DMS114 treated with DMSO at 0.1 percent for 48 hours (cell line): ENCODE results near the gene ASF1B.
"Not testable (repeated sequence)": the region's sequence is repeated elsewhere in the genome, so short reads cannot be mapped to it uniquely, and the experiment has no call there.

Experiments used
- DNase-seq: peaks from one replicate; lab custom pipeline; 2025; ENCODE audit not compliant: unreplicated experiment; lab: John Stamatoyannopoulos, UW

Gene ASF1B

DNA sequence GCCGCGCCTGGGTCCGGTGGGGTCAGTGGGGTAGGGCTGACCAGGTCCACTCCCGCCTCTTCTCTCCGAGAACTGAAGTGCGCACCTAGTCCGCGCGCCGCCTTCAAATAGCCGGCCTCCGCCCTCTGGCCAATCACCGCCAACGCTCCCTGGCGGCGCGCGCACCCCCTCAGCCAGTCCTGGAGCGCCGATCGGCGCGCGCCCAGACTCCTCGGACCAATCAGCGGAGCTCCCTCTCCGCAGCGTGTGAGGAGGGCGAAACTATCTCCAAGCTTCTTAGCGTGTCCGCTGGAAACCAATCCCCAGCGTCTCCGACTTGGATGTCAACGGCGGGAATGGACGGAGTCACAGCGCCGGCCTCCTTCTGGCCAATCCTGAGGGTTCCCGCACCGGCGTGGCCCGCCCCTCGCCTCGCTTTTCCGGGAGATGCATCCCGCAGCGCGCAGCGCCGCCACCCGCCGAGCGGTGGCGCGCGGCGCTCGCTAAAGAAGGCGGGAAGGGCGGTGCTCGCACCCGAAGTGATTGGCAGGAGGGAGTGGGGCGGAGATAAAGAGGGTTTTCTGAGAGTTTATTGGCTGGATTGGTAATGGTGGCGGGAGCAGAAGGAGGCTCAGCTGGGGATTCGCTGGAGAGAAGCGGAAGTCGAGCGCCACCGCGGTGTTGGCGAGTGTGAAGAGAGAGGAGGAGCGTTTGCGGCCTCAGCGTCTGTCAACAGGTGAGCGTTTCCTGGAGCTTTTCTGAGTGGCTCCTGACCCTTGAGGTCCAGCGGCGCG lies at the start of gene ASF1B:
TSS of gene ASF1B (minus strand) at position 81 of the 773 bp plus-strand sequence. CDS start 133 bp downstream, outside the sequence.
- peak; percentile 98 for DNase-seq

DNA sequence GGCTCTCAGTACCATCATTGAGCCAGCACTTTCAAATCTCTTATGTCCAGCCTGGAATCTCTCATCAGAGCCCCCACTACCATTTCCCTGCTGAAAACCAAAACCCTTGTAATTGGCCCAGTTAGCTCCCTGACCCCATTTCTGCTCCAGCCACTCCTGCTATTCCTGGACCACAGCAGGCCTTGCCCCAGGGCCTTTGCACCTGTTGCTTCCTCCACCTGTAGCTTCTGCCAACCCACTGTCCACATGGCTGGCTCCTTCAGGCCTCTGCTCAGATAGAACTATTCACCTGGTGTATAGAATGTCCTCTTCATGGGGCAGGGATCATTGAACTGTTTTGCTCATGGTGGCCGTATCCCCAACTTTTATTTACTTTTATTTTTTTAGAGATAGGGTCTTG lies 49.3 kb upstream of the ASF1B start:
- DNase-seq, result not testable (repeated sequence)

DNA sequence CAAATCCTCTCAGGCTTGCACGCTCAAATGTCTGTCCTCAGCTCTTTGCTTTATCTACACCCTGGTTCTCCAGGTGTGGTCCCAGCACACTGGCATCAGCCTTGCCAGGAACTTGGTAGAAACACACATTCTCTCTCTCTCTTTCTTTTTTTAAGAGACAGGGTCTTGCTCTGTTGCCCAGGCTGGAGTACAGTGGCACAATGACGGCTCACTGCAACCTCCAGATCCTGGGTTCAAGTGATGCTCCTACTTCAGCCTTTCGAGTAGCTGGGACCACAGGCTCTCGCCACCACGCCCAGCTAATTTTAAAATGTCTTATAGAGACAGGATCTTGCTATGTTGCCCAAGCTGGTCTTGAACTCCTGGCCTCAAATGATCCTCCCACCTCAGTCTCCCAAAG lies 48.8 kb upstream of the ASF1B start:
- DNase-seq, result no peak

DNA sequence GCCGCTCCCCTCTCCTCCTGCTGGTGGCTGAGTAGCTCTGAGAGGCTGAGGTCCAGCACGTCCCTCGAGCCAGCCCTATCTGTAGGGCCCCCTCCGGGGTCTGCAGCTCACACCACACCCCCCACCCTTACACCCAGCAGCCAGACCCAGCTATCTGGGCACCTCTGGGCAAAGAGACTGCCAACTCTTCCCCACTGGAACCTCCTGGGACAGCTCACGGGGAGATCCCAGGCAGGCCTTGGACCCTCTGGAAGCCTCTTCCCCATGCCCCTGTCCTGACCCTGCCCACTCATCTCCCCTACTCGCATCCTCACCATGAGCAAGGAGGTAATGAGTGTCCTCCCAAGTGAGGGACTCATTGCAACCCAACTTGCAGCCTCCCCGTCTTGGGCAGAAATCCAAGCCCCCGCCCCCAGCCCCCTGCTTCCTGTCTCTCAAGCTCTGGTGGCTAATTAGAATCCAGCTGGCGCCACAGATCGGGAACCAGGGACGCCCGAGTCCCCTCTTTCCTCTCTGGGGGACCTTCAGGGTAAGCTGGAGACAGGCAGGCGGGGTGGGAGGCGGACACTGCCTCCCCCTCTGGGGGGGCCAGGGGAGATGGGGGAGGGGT lies 47.5 kb upstream of the ASF1B start:
- no peak for DNase-seq

DNA sequence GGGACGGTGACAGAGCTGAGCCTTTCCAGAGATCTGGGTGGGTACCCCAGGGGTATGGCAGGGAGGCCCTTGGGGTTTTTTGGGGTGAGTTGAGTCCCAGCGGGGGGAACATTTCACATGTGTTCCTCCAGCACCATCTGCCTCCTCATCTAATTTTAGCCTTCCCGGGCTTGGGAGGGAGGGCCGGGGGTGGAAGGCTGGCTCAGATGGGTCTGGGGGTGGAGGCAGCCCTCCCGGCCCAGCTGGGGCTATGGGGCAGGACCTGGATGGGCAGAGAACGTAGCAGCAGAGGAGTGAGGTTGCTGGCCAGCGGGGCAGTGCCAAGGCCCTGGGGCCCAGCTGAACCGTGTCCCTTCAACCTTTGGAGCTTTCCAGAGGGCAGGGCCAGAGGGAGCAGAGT lies 46.1 kb upstream of the ASF1B start:
- DNase-seq, result no peak

DNA sequence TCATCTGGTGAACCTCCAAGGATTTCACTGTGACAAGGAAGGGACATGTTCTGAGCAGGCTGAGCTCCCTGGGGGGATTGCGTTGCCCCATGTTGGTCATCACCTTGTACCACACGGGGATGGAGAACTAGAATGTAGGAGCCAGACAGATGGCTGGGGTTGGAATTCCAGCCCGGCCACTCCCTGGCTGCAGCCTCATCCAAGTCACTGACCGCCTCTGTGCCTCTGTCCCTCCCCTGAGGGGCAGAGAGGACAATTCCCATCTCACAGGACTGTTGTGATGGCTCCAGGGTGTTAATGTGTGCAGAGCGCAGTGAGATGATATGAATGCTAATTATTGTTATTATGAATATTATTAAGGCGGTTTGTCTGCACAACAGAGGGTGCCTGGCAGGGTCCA lies 45.5 kb upstream of the ASF1B start:
- DNase-seq, result no peak

DNA sequence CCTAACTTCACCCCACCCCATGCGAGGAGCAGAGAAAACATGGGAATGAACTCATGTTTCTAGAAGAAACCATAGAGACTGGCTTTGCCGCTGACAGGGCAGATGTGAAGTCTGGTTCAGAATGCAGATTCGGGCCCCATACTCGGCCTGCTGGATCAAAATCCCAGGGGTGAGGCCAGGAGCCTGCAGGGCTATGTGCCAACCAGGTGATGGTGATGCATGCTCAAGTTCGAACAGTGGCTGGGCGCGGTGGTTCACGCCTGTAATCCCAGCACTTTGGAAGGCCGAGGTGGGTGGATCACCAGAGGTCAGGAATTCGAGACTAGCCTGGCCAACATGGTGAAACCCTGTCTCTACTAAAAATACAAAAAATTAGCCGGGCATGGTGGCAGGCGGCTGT lies 44.8 kb upstream of the ASF1B start:
- DNase-seq, result not testable (repeated sequence)

DNA sequence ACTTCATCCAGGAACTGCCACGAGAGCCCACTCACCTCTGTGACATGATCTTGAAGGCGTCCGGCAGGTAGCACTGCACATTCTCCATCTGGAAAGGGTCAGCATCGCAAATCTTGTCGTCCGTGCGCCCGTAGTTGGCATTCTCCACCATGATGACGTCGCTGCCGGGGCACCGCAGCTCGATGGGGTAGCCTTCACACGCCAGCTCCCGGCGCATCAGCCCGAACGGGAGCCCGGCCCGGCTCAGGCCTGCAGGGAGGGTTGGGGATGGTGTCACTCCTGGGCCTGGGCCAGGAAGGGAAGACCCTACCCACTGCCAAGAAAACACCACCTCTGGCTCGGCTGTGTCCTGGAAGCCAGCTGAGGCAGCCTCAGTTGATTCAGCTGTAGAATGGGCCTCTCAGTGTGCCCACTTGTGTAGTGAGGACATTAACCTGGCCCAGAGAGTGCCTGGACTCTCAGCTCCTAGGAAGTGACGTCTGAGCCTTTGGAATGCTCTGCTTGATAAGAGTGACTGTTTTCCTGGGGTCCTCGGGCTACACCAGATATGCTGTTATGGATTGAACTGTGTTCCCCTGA lies 41.2 kb upstream of the ASF1B start:
- no peak for DNase-seq

DNA sequence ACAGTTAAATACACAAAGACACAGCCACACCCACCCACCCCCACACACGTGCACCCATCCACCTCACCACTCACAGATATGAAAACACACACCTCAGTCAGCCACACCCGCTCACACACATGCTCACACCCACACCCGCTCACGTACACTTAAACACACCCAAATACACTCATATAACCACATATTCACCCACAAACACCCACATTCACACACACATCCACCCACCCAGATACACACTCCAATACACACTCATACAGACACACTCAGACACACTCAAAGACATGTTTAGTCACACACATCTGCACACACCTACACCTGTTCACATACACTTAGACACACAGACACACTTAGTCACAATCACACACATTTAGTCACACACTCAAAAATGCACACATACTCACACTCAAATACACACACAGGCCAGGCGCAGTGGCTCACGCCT lies 39.0 kb upstream of the ASF1B start:
- DNase-seq, result no peak

DNA sequence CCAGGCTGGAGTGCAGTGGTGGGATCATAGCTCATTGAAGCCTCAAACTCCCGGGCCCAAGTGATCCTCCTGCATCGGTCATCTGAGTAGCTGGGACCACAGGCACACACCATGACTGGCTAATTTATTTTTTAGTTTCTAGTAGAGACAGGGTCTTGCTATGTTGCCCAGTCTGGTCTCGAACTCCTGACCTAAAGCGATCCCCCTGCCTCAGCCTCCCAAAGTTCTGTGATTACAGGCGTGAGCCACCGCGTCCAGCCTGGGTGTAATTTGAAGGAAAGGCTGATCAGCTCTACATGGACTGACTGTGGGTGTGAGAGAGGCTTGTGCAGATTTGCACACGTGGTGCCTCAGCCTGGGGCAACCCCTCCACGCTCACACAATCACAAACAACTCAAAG lies 38.5 kb upstream of the ASF1B start:
- DNase-seq, result no peak

DNA sequence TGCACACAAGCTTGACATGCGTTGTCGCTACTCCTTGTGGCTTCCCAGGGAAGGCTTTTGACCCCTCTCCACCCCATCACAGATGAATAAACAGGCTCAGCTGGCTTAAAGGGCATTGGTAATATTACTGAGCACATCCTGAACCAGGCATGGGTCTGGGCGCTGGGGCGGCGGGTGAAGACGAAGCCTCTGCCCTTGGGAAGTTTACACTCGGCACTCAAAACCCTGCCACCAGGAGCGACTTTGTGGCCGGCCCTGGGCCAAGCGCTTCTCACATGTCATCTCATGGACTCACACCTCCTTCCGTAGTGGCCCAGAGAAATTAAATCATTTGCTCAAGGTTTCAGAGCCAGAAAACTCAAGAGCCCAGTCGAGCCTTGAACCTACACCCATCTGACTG lies 32.6 kb upstream of the ASF1B start:
- no peak for DNase-seq

DNA sequence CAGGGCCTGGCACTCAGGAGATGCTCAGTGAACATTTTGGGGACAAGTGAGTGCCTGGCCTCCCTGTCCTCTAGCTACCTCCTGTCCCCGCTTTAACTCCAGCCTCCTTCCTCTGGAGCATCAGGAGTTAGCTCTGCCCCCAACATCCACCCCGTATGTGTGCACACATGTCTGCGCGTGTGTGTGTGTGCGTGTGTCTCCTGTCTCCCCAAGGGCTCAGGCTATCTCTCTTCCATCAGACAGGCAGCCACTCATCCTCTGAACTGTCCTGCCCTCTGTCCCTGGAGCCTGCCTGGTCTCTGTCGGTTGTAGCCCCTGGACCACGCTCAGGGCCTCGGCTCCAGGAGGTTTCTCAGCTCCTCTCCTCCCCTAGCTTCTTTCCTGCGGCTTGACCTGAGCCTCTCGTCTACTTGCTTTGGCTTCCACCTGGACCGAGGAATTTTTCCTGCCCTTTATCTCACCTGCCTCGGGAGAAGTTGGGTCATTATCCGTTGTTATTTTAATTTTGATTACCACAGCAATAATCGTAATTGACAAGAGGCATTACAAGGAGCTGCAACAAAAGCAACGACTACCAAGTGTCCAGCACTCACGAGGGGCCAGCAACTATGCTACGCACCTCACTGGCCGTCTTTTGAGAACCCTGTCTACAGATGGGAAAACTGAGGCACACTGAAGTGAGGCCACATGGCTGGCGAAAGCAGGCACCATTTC lies 32.0 kb upstream of the ASF1B start:
- no peak for DNase-seq

DNA sequence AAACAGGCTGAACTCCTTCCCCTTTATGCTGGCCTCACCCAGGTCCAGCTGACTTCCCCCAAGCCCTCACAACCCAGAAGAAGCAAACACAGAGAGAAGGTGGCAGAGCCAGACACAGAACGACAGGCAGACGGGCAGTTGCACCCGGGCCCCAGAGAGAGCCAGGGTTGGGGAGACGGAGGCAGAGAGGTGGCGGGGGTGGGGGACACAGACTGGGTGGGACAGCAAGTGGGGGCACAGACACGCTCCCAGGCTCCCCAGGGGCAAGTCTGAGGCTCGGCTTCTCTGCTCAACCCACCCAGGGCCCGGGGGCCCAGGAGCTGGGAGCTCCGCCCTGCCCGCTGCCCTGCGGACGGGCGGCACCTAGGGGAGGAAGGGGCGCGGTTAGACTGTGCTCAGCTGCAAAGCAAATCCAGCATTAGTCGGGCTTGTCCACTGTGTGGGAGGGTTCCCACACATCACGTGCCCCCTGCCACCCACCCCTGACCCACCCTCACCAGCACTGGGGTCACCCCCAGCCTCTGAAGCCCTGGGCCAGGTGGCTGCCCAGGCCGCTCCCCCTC lies 31.3 kb upstream of the ASF1B start:
- no peak for DNase-seq

DNA sequence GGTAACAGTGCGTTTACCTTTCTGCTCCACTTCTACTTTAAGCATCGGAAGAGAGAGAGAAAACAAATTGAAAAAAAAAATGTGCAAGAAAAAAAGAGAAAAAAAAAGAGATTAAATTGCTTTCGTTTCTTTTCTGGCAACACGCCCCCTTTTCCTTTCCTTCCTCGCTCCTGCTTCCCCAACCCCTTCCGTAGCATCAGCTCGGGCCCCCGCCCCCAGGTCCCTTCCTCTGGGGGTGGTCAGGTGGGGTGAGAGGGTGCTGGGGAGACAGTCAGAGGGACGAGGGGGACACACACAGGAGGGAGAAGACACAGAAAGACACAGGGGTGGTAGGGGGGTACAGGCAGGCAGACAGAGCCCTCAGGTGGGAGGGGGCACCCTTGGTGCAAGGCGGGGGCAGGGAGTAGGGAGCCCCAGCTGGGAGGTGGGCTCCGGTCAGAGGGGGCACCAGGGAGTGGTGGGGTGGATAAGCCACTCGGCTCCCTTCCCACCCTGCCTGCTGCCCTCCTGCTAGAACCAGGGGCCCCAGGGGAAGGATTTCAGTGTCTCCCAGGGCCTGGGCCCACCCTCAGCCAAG lies 30.7 kb upstream of the ASF1B start:
- DNase-seq, result no peak

DNA sequence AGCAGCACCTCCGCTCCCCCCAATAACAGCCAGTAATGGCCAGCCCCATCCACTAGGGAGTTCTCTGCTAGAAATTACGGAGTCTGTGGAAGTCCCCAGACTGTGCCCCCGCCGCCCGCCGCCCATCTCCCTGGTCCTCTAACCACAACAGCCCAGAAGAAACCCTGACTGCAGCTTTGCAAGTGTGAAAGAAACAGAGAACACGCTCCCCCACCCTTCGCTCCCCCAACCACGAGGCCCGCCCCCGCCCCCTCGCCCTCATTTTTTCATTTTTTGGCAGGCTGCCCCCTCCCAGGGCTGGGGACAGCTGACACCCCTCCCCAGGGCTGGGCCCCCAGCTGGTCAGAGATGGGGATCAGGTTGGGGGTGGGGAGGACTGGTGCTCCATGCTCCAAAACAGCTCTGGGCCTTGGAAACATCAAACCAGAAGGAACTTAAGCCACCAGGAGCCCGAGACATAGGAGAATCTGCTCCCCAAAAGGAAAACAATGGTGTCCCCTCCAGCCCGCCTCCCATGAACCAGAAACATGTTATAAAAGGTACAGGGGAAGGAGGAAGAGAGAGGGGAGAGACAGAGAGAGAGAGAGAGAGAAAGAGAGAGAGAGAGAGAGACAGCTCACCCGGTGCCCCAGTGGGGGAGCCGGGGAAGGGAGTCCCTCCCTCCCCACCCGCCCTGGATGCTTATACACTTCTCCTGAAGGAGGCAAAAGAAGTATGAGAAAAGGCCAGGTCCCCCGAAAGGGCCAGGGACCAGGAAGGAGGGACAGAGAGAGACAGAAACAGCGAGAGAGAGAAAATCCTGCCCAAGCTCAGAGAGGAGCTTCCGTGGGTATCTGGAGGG lies 29.8 kb upstream of the ASF1B start:
- DNase-seq, result no peak

DNA sequence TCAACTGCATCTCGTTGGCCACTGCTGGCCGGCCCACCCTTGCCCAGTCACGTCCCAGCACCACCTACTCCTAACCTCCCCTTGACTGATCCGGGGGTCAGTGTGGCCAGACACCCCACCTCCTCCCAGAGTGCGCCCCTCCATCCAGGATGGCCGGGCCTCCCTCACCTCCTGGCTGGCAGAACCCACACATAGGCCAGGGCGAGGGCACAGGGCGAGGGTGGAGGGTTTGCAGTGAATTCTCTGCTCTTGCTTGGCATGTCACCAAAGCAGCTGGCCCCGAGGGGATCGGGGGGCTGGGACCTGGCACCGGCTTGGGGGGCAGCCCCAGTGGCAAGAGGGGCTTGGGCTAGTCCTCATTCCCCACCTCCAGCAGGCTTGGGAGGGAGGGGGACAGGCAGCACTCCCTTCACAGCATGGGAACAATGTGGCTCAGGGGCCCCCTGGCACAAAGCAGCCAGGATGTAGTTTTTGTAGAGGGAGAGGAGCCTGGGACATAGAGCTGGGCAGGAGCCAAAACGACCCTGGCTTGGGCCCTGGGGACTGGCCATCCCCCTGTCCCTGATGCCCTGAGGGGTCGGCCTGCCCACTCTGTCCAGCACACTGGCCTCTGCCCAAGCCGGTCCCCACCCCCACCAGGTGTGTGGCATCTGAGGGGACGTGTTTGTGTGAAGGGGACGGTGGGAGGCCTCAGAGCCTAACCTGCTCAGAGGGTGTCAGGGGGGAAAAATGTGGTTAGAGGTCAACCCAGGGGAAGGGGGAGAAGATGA lies 28.5 kb upstream of the ASF1B start:
- no peak for DNase-seq

DNA sequence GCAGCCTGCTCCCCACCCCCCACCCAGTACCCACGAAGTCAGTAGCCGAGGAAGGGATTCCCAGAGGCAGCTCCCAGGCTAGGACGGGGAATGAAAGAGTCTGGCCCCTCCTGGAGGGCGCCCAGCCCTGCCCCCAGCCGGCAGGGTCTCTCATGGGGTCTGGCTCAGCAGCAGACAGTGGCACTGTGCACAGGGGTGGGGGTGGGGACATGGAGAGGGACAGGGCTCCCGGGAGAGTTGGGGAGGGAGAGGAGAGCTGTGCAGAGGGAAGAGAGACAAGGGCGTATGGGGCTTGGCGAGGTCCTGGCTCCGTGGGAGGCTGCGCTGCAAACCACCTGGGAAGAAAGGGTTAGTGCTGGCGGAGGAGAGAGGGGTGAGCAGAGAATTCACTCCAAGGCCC lies 27.7 kb upstream of the ASF1B start:
- DNase-seq, result no peak

DNA sequence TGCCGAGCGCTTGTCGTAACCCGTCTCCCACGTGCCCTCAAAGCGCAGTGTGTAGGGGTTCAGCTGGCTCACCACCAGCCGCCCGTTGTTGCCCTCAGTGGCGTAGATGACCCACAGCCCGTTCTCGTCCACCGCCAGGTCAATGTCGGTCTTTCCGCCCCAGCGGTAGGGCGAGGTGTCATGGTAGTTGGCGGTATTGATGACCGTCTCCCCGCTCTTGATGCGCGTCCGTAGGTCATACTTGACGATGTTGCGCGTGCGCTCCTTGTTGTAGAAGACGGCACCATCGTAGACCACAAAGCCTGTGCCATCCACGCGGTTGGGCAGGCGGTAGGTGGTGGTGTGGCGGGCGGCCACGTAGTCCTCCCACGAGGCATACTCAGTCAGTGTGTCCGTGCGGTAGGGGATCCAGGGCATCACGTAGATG lies 26.5 kb upstream of the ASF1B start:
- no peak for DNase-seq

DNA sequence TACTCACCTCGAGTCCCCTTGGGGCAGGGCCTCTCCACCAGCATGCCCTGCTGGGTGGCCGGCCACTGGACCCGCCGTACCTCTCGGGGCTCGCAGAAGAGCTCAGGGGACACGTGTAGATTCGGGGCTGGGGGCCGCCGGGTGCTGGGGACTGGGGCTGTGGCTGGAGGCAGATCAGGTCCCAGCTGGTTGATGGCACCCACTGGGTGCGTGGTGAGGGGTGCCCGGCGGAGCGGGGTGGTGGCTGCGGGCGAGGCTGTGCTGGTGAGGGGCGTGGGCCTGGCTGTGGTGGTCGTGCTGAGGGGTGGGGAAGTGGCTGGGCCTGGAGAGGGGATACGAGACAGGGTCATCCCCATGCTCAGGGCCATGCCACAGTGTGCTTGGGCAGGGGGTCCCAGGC lies 24.9 kb upstream of the ASF1B start:
- DNase-seq, result no peak
